CD4-positive, alpha-beta T cell treated with Interferon alpha-2 for 1 hour (primary cell): Measurements from ENCODE around the gene COL15A1.

Experiments used
- DNase-seq, 2 donors: peaks; one replicate each; pipeline ENCODE4 v3.0.0-alpha.2; 2020 to 2022

Gene COL15A1

DNA sequence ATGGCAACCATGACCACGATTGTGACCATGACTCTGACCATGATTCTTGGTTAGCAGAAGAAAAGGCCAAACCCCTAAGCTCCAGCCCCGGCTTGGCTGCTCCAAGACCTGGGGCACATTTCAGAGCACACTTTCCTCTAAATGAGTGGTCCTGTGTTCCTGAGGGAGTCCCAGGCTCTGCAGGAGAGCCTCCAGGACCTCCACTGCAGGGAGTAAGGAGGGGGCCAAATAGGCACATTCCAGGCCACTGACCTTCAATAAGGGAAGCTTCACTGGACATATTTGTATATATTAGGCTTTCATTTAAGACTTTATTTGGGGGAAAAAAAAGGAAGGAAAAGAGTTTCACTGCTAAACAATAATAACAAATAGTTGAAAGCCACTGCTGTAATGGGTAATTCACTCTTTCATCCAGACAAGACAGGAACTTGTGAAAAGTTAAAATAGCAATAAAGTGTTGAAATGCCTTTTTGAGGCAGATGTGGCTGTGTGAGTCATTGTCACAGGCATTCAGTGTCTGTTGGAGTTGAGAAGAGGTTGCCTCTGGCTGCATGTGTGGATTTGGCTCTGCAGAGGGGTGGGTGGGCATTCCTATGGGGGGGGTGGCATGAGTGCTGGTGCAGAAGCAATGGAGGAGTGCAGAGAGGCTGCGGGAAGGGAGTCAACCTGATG is 97.3 kb downstream of the COL15A1 start:
- DNase-seq: peak in 1 of 2 donors; percentile 6

DNA sequence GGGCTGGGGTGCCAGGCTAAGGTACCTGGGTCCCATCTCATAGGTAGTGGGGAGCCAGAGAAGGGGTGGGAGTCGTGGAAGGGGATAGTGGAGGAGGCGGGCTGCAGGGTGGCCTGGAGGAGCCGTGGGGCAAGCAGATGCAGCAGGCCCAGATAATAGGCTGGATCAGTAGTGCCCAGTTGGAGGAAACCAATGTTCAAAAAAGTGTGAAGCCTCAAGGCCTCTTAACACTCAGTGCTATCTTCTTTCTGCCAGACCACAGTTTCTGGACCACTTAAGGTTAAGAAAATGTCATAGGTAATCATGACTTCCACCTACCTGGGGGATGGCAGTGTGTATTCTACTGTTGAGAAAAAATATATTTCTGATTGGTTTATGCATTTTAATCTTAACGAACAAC is 97.9 kb downstream of the COL15A1 start:
- no peak for DNase-seq

DNA sequence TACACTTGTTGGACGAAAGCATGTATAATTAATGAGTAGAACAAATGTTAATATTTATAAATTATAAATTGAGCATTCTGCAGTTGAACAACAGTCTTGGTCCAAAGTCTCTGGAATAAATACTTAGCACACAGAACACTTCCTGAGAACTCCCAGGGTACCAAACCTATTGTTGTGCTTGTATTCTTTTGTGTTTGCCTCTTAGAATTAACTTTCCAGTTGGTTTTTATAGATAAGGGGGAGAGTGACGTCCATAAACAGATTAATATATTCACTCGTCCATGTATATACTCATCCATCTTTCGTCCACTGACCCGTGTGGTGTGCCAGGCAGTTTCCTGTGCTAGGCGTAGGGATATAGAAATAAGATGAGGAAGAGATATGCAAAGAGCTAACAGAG is 98.9 kb downstream of the COL15A1 start:
- no peak for DNase-seq

DNA sequence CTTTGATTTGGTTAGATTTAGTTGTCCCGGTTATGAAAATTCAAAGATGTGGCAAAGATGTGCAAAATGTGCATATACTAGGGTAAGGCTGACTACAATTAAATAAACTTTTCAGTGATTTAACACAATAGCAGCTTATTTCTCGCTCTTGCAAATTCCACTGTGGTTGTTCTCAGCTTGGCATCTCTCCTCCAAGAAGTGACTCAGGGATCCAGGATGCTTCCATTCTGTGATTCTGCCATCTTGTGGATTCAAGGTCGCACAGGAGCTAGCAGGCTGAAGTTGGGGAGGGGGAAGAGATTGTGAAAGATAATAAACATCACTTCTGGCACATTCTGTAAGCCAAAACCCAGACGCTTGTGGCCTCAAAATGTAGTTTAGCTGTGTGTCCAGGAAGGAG is 101.1 kb downstream of the COL15A1 start:
- no peak for DNase-seq

DNA sequence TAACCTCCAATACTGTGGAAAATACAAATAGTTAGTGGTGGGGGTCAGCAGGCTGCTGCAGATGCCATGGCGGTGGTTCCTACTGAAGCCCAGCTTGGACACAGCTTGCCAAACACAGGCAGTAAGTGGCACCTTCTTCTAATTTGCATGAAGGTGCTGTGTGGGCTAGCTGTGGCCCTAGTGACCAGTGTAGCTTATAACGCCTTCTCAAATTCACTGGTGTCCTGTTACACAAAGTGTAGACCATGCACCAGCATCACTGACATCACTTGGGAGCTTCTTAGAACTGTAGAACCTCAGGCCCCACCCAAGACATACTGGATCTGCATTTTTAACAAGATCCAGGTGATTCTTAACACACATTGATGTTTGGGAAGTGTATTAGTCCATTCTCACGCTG is 102.4 kb downstream of the COL15A1 start:
- no peak for DNase-seq

DNA sequence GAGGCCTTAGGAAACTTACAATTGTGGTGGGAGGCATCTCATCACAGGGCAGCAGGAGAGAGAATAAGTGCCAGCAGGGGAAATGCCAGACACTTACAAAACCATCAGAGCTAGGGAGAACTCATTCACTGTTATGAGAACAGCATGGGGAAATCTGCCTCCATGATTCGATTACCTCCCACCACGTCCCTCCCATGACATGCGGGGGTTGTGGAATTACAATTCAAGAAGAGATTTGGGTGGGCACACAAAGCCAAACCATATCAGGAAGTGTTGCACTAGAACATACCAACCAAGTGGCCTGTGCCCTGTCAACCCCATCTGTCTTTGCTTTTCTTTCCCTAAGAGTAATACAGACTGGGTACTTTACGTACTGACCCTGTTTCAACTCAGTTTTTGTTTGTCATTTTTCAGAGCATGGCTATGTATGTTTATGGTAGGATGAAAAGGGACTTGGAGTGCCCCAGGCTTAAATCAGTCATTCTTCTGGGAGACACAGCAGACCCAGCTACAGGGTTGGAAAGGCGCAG is 102.9 kb downstream of the COL15A1 start:
- DNase-seq: no peak

DNA sequence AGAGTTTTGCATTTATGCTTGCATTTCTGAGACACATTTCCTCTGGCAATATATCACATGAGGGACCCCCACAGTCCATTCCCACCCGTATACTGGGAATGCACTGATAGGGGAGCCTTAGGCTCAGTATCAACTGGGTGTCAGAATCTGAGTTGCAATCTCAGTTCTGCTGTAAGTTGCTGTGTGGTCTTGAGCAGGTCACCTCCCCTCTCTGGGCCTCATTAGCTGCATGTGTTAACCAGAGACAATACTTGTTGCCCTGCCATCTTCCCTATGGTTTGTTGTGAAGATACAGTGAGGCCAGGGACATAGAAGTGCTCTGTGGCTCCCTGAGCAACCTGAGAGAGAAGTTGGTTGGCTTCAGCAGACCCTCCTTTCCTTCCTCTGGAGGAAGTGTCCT is 105.5 kb downstream of the COL15A1 start:
- DNase-seq: no peak

DNA sequence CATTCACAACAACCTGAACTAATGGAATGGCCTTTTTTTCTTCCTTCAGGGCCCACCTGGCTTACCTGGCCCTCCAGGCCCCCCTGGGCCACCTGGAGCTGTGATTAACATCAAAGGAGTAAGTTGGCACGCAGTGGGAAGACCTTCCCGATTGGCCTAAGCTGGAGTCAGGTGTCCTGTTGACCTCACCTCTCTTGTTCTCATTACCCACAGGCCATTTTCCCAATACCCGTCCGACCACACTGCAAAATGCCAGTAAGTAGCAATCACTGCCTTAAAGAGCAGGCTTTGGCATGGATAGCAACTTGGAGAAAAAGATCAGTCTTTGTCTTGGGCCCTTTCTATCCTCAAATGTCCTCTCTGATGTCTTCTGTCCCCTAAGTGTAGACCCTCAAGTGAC is 105.9 kb downstream of the COL15A1 start:
- no peak for DNase-seq

DNA sequence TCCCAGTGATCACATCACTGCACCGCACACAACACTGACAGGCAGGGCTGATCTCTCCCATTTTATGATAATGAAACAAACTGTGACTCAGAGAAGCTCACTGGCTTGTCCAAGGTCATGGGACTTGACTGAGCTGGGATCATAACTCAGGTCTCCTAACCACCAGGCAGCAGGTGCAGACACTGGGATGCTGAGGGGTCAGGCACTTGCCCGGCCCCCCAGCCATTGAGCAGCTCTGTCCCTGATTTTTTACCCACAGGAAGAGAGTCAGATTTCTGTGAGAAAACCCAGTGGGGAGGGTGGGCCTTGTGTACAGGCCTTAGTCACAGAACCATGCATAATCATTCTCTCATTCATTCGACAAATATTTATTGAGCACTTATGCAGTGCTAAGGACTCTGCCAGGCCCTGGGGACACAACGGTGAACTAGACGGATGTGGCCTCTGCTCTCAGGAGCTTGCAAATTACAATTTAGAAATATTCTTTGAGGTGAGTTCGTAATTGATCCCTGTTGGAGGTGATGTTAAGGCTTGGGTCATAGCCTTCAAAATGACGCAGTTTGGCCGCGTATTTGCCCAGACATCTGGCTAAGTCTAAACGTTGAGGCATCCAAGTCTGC is 106.7 kb downstream of the COL15A1 start:
- DNase-seq: no peak

DNA sequence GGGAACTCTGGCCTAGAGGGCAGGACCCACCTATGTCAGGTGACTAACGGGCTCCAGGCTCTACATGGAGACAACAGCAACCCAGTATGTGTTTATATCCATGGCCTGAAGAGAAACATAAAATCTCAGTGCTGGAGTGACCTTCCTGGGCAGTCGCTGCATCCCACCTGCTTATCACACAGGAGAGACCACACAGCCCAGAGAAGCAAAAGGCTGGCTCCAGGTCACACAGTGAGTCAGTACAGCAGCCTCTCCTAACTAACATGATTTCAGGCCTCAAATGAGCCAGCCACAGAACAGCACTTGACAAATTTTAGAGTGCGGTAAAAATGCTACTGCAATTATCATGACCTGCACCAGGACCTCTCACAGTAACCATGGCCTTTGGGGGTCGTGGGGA is 107.2 kb downstream of the COL15A1 start:
- DNase-seq: no peak

DNA sequence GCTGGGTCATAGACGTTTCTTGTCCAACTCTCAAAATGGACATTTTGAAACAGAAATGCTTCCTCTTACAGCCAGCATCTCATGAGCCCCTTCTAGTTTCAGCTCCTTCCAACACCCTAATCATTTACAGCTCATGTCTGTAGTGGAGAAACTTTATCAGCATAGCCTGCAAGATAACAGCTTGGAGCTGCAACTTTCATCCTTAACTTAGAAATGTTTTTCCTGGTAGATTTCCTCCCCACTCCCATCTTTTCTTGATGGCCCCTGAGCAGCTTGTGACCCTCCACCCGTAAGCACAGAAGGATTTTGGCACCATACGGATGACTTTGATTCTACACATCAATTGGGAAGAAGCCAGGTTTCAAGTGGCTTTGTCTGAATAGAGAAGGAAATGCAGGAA is 107.7 kb downstream of the COL15A1 start:
- DNase-seq: no peak

DNA sequence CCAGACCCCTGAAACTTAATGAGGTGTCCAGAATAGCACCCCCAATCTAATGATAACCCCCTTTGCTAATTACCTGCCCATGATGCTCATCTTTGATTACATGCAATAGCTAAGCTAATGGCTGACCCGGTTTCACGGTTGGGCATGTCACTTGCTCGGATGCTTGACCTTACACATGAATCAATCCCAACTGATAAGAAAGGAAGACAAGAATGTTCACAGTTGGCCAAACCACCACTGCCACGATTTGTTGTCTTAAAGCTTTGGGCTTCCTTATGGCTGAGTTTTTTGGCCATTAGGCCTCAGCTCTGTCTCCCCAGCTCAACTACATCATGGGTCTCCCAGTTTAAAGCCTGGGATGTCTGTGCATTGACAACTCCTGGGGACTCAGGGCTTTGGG is 108.1 kb downstream of the COL15A1 start:
- no peak for DNase-seq

DNA sequence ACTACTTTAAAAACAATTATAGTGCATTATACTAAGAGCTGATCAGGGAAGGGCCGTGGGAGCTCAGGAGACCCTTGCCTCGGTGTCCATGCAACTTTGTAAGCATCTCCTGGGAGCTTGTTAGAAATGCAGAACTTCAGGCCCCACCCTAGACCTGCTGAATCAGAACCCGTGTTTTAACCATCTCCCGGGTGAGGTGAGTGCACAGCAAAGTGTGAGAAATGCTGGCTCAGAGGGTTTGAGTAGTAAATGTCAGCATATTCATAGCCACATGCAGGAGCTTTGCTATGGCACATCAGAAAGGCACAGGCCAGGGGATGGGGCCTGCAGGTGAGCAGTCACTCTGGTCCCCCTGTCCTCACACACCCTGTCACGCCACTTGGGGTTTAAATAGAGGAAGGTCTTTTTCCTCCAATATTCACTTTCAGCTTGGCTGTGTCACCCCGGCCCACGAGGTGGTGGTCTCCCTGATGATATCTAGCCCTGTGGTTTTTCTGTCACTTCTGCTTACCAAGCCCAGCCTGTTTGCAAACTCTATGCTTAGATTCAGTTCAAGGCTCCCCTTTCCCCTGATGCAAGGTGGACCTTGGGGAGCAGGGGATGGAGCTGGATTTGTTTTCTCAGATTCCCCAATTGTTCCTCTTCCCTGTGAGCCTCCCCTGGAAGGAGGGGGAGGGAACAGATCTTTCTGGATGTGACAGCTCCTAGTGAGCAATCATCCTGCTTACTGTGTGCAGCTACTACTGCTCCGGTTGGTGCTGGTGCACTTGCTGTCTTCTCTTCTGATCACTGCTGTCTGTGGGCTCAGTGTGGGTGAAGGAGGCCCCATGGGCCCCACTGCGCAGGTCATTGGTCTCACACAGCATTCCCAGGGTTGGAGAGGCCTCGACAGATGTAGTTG is 109.4 kb downstream of the COL15A1 start:
- peak in 1 of 2 donors; percentile 5 for DNase-seq

DNA sequence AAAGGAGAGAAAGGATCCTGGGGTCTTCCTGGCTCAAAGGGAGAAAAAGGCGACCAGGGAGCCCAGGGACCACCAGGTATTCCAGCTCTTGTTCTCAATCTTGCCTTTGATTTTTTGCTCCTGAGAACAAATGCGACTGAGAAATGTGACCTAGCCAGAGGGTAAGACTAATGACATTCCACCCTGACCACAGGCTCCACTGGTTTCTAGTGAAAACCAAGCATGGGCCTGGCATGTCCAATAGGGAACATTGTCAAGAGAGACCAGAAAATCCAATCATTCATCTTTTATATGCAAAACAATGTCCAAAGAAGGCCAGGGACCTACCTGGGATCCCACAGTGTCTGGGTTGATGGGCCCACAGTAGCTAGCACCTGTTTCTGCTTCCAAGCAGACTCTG is 110.9 kb downstream of the COL15A1 start:
- no peak for DNase-seq

DNA sequence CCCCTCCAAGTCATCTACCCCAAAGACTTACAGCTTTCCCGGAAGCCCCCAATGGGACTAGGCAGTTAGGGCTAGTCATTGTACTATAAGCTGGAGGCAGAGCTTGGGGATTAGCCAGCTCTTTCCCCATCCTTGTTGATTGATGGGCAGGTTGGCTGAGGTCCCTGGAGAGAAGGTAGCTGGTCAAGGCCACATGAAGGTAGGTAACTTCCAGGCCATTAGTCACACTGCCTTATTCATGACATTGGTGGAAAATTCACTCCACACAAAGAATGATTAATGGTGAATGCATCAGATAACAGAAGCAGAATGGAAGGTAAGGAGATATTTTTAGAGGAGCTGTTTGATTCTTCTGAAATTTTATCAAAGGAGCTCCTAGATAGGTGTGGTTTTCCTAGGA is 111.7 kb downstream of the COL15A1 start:
- no peak for DNase-seq

DNA sequence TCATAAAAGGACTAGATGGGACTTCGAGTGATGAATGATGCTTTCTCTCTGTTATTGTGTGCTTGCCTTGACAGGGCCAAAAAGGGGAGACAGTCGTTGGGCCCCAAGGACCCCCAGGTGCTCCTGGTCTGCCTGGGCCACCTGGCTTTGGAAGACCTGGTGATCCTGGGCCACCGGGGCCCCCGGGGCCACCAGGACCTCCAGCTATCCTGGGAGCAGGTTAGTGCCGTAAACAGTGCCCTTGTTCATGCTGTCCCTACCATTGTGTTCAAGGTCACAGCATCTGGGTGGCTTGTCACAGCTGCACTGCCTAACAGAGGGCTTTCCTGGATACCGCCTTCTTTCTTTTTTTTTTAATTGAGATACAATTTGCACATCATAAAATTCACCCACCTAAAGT is 112.5 kb downstream of the COL15A1 start:
- DNase-seq: no peak

DNA sequence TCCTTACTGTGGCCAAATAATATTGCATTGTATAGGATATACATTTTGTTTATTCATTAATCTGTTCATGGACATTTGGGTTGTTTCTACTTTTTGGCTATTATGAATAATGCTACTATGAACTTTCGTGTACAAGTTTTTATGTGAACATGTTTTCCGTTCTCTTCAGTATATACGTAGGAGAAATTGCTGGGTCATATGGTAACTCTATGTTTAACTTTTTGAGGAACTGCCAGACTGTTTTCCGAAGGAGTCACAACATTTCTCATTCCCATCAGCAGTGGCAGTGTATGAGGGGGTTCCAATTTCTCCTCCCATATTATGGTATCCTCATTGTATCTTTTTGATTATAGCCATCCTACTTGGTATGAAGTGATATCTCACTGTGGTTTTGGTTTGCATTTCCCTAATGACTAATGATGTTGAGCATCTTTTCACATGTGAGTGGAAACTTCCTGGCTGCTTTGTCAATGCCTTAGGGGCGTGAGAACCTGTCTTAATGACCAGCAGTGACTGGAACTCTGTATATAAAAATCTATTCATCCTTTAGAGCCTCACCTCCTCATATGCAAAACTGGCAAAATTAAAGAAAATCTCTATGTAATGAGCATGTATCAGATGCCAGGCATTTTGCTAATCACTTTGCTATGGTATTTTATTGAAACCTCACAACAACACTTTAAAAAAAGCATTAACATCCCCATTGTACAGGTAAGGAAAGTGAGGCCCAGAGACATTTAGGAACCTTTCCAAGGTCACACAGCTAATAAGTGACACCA is 113.4 kb downstream of the COL15A1 start:
- DNase-seq: peak in 1 of 2 donors; percentile 52

DNA sequence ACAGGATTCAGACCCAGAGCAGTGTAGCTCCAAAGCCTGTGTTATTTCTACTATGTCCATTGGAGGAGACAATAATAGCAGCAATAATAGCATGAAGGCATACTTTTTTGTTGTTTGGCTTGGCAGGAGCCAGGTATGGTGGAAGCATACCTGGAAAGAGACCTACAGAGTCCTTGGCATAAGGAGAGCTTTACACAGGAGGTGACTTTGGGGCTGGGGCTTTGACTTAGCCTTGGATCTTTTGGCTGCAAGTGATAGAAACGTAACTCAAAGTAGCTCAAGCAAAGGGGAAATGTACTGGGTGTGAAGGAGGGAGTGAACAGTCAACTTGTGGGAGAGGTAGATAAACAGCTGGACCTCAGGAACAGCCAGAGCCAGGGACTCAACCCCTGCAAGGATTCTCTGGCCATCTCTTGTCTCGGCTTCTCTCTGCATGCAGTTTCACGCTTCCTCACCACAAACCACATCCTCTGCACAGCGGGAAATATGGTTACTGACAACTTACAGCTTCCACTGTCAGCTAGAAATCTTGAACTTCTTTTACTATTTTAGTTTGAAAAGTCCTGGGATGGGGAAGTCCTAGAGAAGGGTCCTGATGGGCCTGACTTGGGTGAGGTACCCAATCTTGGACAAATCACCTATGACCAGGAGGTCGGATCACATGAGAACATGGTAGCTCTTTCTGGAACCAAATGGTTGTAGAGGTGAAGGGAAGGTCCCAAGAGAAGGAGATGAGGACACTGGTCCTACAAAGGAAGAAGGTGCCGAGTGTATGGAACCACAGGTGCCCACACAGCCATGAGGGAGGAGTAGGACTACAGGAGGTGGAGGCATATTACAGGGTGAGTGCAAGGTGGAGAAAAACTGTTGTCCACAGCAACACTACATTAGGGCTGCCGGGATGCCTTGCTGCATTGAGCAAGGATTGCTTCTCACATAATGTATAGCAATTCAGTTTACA is 114.2 kb downstream of the COL15A1 start:
- DNase-seq: peak; percentile 56 to 76

DNA sequence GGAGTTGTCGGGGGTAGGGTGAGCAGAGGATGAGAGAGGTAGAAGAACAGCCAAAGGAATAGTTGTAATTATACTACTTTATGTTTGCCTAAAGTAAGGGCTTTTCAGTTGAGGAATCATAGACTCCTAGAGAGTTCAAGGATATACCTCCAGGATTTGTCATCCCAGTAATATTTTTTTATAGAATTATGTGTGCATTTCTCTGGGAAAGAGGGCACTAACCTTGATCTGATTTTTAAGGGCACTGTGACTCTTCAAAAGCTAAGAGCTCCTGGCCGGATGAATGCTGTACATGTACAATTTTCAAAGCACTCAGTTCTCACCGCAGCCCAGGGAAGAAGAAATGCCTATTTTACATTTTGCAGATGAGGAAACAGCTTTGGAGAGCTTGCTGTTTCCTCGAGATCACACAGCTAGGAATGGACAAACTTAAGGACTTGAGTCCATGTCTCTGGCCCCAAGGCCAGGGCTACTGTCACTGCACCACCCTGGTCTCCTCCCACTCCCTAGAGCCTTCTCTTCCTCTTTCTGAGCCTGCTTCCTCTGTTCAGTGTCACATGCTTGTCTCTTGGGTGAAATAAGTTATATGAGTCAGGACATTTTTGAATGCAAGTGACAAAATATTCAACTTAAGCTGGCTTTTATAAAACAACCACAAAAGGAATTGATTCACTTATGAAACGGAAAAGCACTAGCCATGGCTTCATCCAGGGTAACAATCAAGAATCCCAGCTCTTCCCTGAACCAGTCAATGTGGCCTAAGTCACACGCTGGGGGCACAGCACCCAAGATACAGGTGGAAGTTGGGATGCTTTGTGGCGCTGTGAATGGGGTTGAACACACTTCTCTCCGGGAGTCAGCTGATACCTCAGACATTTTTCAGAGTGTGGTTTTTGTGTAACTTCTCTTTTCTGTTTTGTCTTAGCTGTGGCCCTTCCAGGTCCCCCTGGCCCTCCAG is 115.5 kb downstream of the COL15A1 start:
- DNase-seq: peak; percentile 27 to 52

DNA sequence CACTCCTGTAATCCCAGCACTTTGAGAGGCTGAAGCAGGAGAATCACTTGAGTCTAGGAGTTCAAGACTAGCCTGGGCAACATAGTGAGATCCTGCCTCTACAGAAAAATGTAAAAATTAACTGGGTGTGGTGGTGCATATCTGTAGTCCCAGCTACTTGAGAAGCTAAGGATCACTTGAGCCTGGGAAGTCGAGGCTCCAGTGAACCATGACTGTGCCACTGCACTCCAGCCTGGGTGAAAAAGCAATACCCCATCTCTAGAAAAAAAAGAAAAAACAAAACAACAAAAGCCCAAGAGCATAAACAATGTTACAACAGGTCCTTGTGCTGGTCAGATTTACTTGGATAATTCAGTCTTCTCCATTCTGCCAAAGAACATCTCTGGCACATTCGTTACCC is 116.9 kb downstream of the COL15A1 start:
- DNase-seq: no peak
